CD14-positive monocyte (primary cell): ENCODE data around the gene ACSF3. TPM values are rescaled to one million over a fixed set of nuclear protein-coding genes. Genes with fewer than 3 reads are reported as not detected.

Source experiments
- DNase-seq, 3 donors: peaks; one replicate each; pipeline ENCODE4 v3.0.0-alpha.2; 2011 to 2022
- H2AFZ ChIP-seq: 2 replicates; pipeline ENCODE4 v1.6.0; 2012; ENCODE audit warnings: mild to moderate bottlenecking, low read depth, low read length, inconsistent platforms; ENCODE audit not compliant: insufficient read depth, poor library complexity, severe bottlenecking
- H3K27ac ChIP-seq, 2 donors: 1 replicate in 1 of 2; 2 replicates in 1 of 2; pipeline ENCODE4 v1.5.1; 2012 to 2013; ENCODE audit warnings: low read length in 2 of 2, control low read depth in 1 of 2, inconsistent platforms in 1 of 2, low read depth in 1 of 2, mild to moderate bottlenecking in 1 of 2
- H3K27me3 ChIP-seq, 2 donors: one replicate each; pipeline versions ENCODE4 v1.6.0 to v1.6.1; 2011 to 2013; ENCODE audit warnings: low read length in 2 of 2; ENCODE audit not compliant: control insufficient read depth in 2 of 2, insufficient read depth in 2 of 2
- H3K36me3 ChIP-seq, 2 donors: replicated peaks in 1 of 2; 1 replicate in 1 of 2; 2 replicates in 1 of 2; pipeline versions ENCODE4 v1.5.1 to v1.6.1; 2012 to 2013; ENCODE audit warnings: low read length in 2 of 2, control low read depth in 1 of 2, inconsistent platforms in 1 of 2, mild to moderate bottlenecking in 1 of 2; ENCODE audit not compliant: insufficient read depth in 2 of 2, control insufficient read depth in 1 of 2
- H3K4me1 ChIP-seq, 2 donors: 1 replicate in 1 of 2; 2 replicates in 1 of 2; pipeline versions ENCODE4 v1.5.1 to v1.6.1; 2012 to 2013; ENCODE audit warnings: low read length in 2 of 2, control low read depth in 1 of 2, inconsistent platforms in 1 of 2, mild to moderate bottlenecking in 1 of 2, moderate library complexity in 1 of 2; ENCODE audit not compliant: insufficient read depth in 2 of 2, control insufficient read depth in 1 of 2
- H3K4me2 ChIP-seq: replicated peaks from 2 replicates; pipeline ENCODE3; 2012; ENCODE audit warnings: low read length, moderate library complexity, mild to moderate bottlenecking; ENCODE audit not compliant: poor library complexity, severe bottlenecking; ENCODE audit errors: extremely low read depth
- H3K4me3 ChIP-seq, 3 experiments: fragments of 200-600 bp in 1 of 3; sonication (generic) in 1 of 3; replicated peaks in 1 of 3; 1 replicate in 2 of 3; 2 replicates in 1 of 3; pipeline ENCODE4 v1.5.1; 2011 to 2013; ENCODE audit warnings: low read length in 3 of 3, mild to moderate bottlenecking in 3 of 3, control low read depth in 2 of 3, low read depth in 2 of 3, inconsistent platforms in 1 of 3, moderate library complexity in 1 of 3
- H3K79me2 ChIP-seq: 2 replicates; pipeline ENCODE4 v1.6.0; 2012; ENCODE audit warnings: mild to moderate bottlenecking, control low read depth, inconsistent platforms, low read length, moderate library complexity; ENCODE audit not compliant: insufficient read depth
- H3K9ac ChIP-seq: 2 replicates; pipeline ENCODE4 v1.6.0; 2017; ENCODE audit warnings: low read length, mild to moderate bottlenecking; ENCODE audit not compliant: insufficient read depth, poor library complexity, severe bottlenecking
- H3K9me3 ChIP-seq, 2 donors: replicated peaks in 1 of 2; 1 replicate in 1 of 2; 2 replicates in 1 of 2; pipeline versions ENCODE4 v1.5.1 to v1.6.1; 2012 to 2013; ENCODE audit warnings: low read length in 2 of 2, control low read depth in 1 of 2; ENCODE audit not compliant: control insufficient read depth in 1 of 2, insufficient read depth in 1 of 2
- H4K20me1 ChIP-seq: 2 replicates; pipeline ENCODE4 v1.6.0; 2012; ENCODE audit warnings: mild to moderate bottlenecking, low read length, control low read depth, moderate library complexity; ENCODE audit not compliant: insufficient read depth
- H3K27ac Mint-ChIP-seq, 7 donors: one replicate each; pipeline ENCODE4 v1.8.0; 2020; ENCODE audit warnings: mild to moderate bottlenecking in 7 of 7, mixed read lengths in 7 of 7, moderate library complexity in 6 of 7, inconsistent platforms in 2 of 7
- H3K27me3 Mint-ChIP-seq, 3 donors: one replicate each; pipeline ENCODE4 v1.8.0; 2021 to 2022; ENCODE audit warnings: low read depth in 3 of 3, mild to moderate bottlenecking in 3 of 3, mixed read lengths in 3 of 3, moderate library complexity in 3 of 3, inconsistent platforms in 1 of 3
- H3K36me3 Mint-ChIP-seq, 2 donors: one replicate each; pipeline ENCODE4 v1.8.0; 2020; ENCODE audit warnings: mixed read lengths in 2 of 2, inconsistent platforms in 1 of 2, mild to moderate bottlenecking in 1 of 2
- H3K4me1 Mint-ChIP-seq: one replicate; pipeline ENCODE4 v1.8.0; 2020; ENCODE audit warnings: mild to moderate bottlenecking, mixed read lengths
- H3K4me3 Mint-ChIP-seq, 2 donors: one replicate each; pipeline ENCODE4 v1.8.0; 2020; ENCODE audit warnings: mild to moderate bottlenecking in 2 of 2, mixed read lengths in 2 of 2, moderate library complexity in 1 of 2
- H3K9me3 Mint-ChIP-seq, 7 donors: one replicate each; pipeline ENCODE4 v1.8.0; 2020 to 2022; ENCODE audit warnings: mixed read lengths in 7 of 7, mild to moderate bottlenecking in 6 of 7, moderate library complexity in 6 of 7, inconsistent platforms in 2 of 7
- CTCF ChIP-seq: fragments of 200-600 bp; IDR thresholded peaks from one replicate; pipeline ENCODE4 v1.8.0; 2022; ENCODE audit warnings: antibody characterized with exemption, mild to moderate bottlenecking
- WGBS: methylation state at CpG from one replicate; pipeline ENCODE4 v1.1.5; 2013; ENCODE audit warnings: missing lambda C conversion rate; ENCODE audit not compliant: insufficient coverage; 5-methylcytosine and 5-hydroxymethylcytosine counted together
- intact Hi-C, 2 donors: fragments of 100-400 bp; cut with micrococcal nuclease; formaldehyde crosslinking; loops; one replicate each; pipeline versions ENCODE4 v1.15.0 to v1.15.1; 2023
- polyA plus RNA-seq, 3 donors: library from polyadenylated mRNA; depleted of rRNA in 1 of 3; unstranded in 2 of 3; stranded (reverse) in 1 of 3; fragments of 300-500 nt in 2 of 3; fragments of >200 nt in 1 of 3; fragmentation: Illumina TruSeq in 2 of 3; gene quantifications; 1 replicate in 2 of 3; 2 replicates in 1 of 3; pipeline ENCODE4 v1.2.3, GENCODE V29; 2012 to 2021

Gene ACSF3
- polyA plus RNA-seq, 3 donors = 23.5 to 26.7 (median 26.4) TPM

DNA sequence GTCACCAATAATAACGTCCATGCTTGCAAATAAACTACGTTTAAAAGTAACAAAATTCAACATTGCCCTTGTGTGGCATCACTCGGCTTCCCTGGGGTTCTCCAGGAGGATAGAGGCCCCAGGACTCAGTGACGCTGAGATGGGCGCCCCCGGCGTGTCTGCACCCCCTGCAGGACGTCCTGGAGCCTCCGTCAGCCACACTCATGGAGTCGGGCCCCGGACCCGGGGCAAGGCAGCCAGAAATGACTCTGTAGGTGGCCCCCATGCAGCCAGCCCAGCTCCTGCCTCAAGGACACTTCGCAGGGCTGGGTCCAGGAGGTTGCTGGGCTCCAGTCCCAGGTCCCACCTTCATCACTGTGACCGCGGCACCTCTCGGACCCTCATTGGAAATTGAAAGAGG, 16.6 kb upstream of the ACSF3 start:
- no peak overlapping the region for H3K4me3 ChIP-seq
- H4K20me1 ChIP-seq = no peaks in the 10 kb centered on the region
- no peak overlapping the region for H2AFZ ChIP-seq
- H3K4me3 Mint-ChIP-seq = no peak overlapping the region
- no peak overlapping the region for H3K4me2 ChIP-seq
- H3K27ac ChIP-seq = no peak overlapping the region
- intact Hi-C loops = no loop called here
- H3K79me2 ChIP-seq = no peaks in the 10 kb centered on the region
- no peak overlapping the region for H3K9ac ChIP-seq
- DNase-seq = no peak
- H3K4me1 Mint-ChIP-seq = no peaks in the 10 kb centered on the region
- no peak overlapping the region for H3K27ac Mint-ChIP-seq
- peaks cover 2 to 5% (median 2%) of the 10 kb centered on the region in 3 donors for H3K27me3 Mint-ChIP-seq
- no peaks in the 10 kb centered on the region for H3K4me1 ChIP-seq
- H3K9me3 Mint-ChIP-seq = peaks cover 6 to 28% (median 17%) of the 10 kb centered on the region in 7 donors
- H3K36me3 Mint-ChIP-seq = no peaks in the 10 kb centered on the region
- no peak for TF ChIP-seq CTCF
- no peaks in the 10 kb centered on the region for H3K27me3 ChIP-seq
- no peaks in the 10 kb centered on the region for H3K36me3 ChIP-seq
- WGBS = 97% methylated on average over 14 of the region's 16 CpGs
- H3K9me3 ChIP-seq = peaks cover 0 to 29% of the 10 kb centered on the region in 2 donors

DNA sequence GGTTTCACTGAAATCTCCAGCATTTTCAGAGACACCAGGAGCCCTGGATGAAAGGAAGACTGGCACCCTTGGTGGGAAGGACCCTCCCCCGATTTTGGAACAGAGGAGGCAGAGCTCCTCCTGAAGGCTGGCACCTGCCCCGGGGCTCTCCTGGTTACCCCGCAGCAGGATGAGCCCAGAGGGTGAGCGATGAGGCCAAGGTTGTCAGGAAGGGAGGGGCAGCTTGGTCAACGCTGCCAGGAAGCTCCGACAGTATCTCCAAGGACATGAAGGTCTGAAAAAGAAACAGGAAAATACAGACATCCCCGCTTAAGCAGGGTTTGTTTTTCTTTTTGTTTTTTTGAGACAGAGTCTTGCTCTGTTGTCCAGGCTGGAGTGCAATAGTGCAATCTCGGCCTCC, 15.5 kb upstream of the ACSF3 start:
- intact Hi-C loops = no loop called here
- Histone ChIP-seq H3K27ac (no peak overlapping the region), H3K36me3 (no peaks in the 10 kb centered on the region), H3K4me2 (no peak overlapping the region), H3K9me3 (peaks cover 0 to 29% of the 10 kb centered on the region in 2 donors), H3K4me1 (no peaks in the 10 kb centered on the region), H3K27me3 (no peaks in the 10 kb centered on the region), H4K20me1 (no peaks in the 10 kb centered on the region), H3K9ac (no peak overlapping the region), H3K4me3 (no peak overlapping the region), H2AFZ (no peak overlapping the region), H3K79me2 (no peaks in the 10 kb centered on the region)
- no peaks in the 10 kb centered on the region for H3K36me3 Mint-ChIP-seq
- H3K4me1 Mint-ChIP-seq = peaks cover 1% of the 10 kb centered on the region
- H3K4me3 Mint-ChIP-seq = no peak overlapping the region
- TF ChIP-seq CTCF = no peak
- 96% methylated on average over 7 of the region's 8 CpGs for WGBS
- H3K9me3 Mint-ChIP-seq = peaks cover 6 to 27% (median 17%) of the 10 kb centered on the region in 7 donors
- DNase-seq = no peak
- H3K27me3 Mint-ChIP-seq = peaks cover 2 to 5% (median 2%) of the 10 kb centered on the region in 3 donors
- H3K27ac Mint-ChIP-seq = no peak overlapping the region
